HG02840 (cell line): ENCODE results near the gene ATP2B3.

Experiments
- ATAC-seq: cut with Tn5 transposase; IDR thresholded peaks from one replicate; pipeline ENCODE4 v1.9.1; 2021; ENCODE audit warnings: mild to moderate bottlenecking, moderate library complexity, moderate number of reproducible peaks; ENCODE audit not compliant: unreplicated experiment, low FRiP score

The ATP2B3 gene

GRCh38 chrX:153517423-153517822 is at the start of gene ATP2B3:
Gene ATP2B3, plus strand, starts transcription at chrX:153517642. Its CDS starts 18,606 bp downstream, at chrX:153536248.
- no peak for ATAC-seq

- ATAC-seq = no peak
Observed at GRCh38 chrX:153468008-153468580, 49.3 kb upstream of the ATP2B3 start.

GRCh38 chrX:153469811-153470410 is 47.5 kb upstream of the ATP2B3 start:
- peak; percentile 40 for ATAC-seq

- ATAC-seq = peak; percentile 75
Observed at GRCh38 chrX:153470411-153471363, 46.8 kb upstream of the ATP2B3 start, which contains the start of gene HAUS7. Gene HAUS7, minus strand, starts transcription at chrX:153470576. Its CDS starts 19 bp downstream, at chrX:153470557.

GRCh38 chrX:153471663-153472280 is 45.7 kb upstream of the ATP2B3 start:
- ATAC-seq = no peak

- ATAC-seq = no peak
Observed at GRCh38 chrX:153473126-153473525, 44.3 kb upstream of the ATP2B3 start.

GRCh38 chrX:153474266-153474665 is 43.2 kb upstream of the ATP2B3 start:
- no peak for ATAC-seq

- no peak for ATAC-seq
Observed at GRCh38 chrX:153474718-153475117, 42.7 kb upstream of the ATP2B3 start.

GRCh38 chrX:153475271-153475670 is 42.2 kb upstream of the ATP2B3 start:
- no peak for ATAC-seq

- ATAC-seq = no peak
Observed at GRCh38 chrX:153475751-153476281, 41.6 kb upstream of the ATP2B3 start.

GRCh38 chrX:153476666-153477363 is 40.6 kb upstream of the ATP2B3 start:
- no peak for ATAC-seq

GRCh38 chrX:153477364-153477857 is 40.0 kb upstream of the ATP2B3 start:
- ATAC-seq = no peak

- ATAC-seq = no peak
Observed at GRCh38 chrX:153477901-153478300, 39.5 kb upstream of the ATP2B3 start.

- ATAC-seq = no peak
Observed at GRCh38 chrX:153478746-153479145, 38.7 kb upstream of the ATP2B3 start.

- no peak for ATAC-seq
Observed at GRCh38 chrX:153481043-153481442, 36.4 kb upstream of the ATP2B3 start.

GRCh38 chrX:153482376-153483015 is 34.9 kb upstream of the ATP2B3 start:
- ATAC-seq = no peak

- ATAC-seq = no peak
Observed at GRCh38 chrX:153485396-153486080, 31.9 kb upstream of the ATP2B3 start.

GRCh38 chrX:153486171-153486570 is 31.3 kb upstream of the ATP2B3 start:
- no peak for ATAC-seq
